ENCODE measurements around the gene PIR.

- TF ChIP-seq CHD1 (IDR thresholded peaks at IDR 0.05; ENCODE audit: low read depth, low read length) (no peak), SIX5 (IDR thresholded peaks at IDR 0.05; ENCODE audit: low read depth, low read length) (no peak), CTCF (IDR thresholded peaks at IDR 0.05; ENCODE audit: control extremely low read depth in 1 of 3, insufficient read depth in 1 of 3, low read depth in 1 of 3, low read length in 3 of 3) (no peak), EZH2 (IDR thresholded peaks at IDR 0.05; ENCODE audit: low read depth, low read length, severe bottlenecking) (no peak), BRCA1 (IDR thresholded peaks at IDR 0.05; ENCODE audit: low read depth, low read length) (no peak), POLR2A (IDR thresholded peaks at IDR 0.05; ENCODE audit: control extremely low read depth in 1 of 2, low read depth in 2 of 2, low read length in 2 of 2) (no peak), POLR2AphosphoS5 (IDR thresholded peaks at IDR 0.05; ENCODE audit: low read depth, low read length) (no peak), RFX5 (IDR thresholded peaks at IDR 0.05; ENCODE audit: borderline replicate concordance, low read depth, low read length) (no peak)
These were observed 94.3 kb downstream of the PIR start for GRCh38 chrX:15398874-15399273.

Measured in H1 (cell line).